Activated gamma-delta T cell treated with Interleukin-2 at 50 U/mL for 16 hours (primary cell): Measurements from ENCODE around the gene GPR37L1.
"Not testable (repeated sequence)": the region's sequence is repeated elsewhere in the genome, so short reads cannot be mapped to it uniquely, and the experiment has no call there.

Experiments used
- DNase-seq: peaks from one replicate; pipeline ENCODE4 v3.0.0-alpha.2; 2020

Gene GPR37L1

DNA sequence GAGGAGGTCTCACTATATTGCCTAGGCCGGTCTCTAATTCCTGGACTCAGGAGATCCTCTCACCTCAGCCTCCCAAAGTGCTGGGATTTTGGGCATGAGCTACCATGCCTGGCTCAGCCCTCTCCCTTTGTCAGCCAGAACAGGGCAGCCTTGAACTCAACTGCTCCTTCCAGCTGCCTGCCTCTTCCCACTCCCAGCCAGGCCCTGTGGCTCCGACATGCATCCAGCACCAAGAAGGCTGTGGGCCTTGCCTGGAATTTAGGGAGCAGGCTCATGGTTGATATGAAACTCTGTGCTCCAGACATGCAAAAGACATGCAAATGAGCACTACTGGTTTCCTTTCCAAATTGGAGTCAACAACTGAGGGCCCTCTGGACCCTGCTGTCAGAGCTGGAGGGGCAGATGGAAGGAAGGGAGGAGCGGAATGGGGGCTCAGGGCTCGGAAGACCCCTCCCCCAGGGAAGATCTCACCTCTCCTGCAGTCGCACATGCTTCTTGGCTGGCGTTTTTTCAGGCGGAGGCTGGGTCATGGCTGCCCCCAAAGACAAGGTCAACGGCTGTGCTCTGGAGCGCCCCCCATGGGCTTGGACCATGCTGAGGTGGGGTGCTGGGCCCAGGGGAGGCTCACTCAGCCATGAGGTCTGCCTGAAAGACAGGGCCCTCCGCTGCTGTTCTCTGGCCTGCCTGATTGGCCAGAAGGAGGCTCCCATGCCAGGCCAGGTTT is 36.3 kb downstream of the GPR37L1 start:
- DNase-seq = no peak

DNA sequence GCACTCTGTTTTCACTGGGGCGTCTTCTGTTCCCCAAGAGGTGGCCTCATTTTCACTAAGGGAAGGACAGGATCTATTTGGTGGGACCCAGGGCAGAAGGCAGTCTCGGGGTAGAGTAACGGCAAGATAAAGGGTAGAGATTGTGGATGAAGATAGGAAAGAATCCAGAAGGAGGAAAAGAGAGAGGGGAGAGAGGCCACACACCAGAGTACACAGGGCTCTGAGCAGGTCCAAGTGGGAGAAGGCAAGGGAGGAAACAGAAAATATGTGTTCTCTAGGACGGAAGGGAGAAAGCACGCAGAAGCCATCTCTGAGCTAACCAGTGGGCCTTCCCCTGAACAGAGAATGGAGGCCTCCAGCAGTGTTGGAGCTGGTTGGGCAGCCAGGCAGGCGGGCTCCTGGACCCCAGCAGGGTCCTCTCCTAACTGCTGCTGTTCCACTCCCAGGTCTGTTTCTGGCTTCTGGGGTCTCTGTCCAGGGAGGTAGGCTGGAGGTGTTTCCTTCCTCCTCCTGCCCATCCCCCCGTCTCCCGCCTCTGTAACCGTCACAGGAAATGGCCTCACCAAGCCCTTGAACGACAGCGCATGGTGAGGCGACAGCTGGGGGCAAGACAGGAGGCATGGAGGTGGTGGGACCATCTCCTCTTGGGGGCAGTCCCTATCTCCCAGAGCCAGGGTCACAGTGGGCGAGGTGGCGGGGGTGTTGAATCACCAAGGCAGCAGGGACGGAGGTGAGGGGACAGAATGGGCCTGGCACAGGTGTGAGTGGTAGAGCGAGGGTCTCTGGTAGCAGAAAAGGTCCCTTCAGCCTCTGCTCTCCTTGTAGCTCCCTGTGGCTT is 37.0 kb downstream of the GPR37L1 start:
- peak; percentile 55 for DNase-seq

DNA sequence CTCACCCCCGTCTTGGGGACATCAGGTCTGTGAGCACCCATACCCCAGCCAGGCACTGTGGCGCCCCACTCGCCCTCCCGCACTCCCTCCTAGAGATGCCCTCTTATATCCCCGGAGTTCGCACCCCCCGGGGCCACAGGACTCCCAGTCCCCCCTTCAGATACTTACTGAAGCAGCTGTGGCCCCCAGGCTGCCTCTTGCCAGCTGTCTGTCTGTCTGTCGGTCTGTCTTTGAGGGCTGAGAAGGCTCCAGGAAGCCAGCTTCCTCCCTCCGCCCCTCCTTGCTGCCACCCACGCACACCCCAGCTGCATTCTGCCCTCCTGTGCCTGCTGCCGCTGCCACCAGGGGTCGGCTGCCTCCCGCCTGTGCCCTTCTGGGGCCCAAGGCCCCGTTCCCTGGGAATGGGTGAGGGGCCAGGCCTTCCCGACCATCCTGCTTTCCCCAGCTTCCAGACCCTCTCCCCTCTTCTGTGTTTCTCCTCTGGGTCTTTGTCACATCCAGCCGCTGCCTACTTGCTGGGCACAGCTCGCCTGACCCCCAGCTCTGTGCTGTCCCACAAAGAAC is 37.7 kb downstream of the GPR37L1 start, which contains the start of gene PTPN7:
TSS of gene PTPN7 (minus strand) at position 226 of the 564 bp plus-strand sequence. CDS start 1,200 bp downstream, outside the sequence.
- peak; percentile 79 for DNase-seq

DNA sequence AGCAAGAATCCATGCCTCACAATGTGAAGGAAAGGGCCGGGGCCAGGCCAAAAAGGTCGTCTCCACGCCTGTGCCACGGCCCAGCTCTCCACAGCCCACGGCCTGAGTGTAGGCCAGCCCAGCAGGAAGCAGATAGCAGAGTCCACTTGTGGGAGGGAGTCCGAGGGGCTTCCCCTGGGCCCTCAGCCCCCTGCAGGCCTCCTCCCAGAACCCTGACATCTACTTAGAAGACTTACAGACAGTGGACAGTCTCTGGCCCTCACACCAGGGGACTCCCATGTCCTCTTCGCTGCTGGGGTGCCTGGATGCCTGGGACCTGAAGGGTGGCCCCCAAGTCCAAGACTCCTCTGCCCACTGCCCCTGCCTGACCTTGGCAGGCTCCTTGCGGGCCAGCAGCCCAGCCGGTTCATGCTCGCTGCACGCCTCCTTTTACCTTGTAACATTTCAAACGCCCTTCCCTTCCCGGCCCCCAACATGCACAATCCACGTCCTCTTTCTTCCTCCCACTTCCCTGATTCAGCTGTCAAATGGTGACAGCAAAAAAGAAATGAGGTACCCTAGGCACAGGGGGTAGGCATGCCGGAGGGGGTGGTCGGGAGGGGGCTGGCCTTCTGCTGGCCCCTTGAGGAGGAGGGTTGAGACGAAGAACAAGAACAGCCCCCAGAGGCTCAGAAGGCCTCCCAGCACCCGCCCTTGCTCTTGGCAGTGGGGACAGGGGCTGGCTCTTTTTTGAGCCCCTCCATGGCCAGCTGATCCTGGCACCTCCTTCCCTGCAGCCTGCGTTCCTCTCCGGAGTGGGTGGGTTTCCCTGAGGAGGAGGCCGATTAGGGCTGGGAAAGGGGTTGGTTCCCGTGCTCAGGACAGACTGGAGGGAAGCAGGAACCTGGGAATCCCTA is 38.7 kb downstream of the GPR37L1 start:
- no peak for DNase-seq

DNA sequence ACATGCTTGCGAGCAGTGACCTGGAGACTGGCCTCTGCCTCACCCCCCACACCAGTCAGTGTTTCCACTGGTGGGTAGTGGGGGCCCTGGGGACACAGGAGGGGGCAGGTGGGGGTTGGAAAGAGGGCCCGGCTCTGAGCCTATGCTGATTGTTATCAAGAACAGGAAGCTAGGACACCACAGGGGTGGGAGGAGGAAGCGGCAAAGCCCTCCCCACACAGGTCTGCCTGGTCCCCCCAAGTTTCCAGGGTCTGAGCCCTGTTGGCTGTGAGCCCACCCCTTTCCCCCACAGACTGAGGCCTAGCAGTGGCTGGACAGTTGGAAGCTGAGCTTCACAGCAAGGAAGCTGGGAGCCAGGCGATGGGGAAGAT is 39.3 kb downstream of the GPR37L1 start:
- peak; percentile 51 for DNase-seq

DNA sequence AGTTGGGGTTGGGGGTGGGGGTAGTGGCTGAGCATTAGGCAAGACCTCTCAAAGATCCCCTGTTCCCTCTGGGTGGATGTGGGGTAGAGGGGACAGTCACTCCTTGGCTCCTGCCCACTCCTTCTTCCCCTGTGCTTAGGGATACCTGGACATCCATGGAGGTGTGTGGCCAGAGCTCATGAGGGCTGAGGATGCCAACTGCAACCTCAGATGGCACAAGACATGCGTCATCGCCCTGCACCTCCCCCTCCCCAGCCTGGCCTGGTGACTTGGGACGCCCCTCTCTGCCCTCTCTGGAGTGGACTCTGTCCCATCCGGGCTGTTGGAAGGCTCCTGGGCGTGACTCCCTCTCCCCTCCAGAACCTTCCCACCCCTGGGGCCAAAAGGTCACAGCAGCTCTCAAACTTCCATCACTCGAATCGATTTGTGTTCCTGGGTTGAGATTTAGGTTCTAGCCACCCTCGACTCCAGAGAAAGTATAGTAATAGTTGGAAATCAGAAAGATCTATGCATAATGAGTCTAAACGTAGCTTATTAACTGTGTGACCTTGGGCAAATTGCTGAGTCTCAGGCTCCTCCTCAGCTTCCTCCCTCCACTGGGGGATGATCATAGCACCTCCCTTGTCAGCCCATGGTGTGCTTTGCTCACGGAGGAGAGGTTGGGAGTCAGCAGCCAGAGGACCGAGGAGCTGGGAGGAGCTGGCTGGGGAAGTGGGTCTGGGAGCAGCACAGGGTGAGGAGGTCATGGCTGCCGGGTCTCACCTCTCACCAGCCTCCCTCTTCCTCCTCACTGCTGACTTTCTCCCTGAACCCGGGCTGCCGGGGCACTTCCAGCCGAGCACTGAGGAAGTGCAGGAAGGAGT is 39.9 kb downstream of the GPR37L1 start:
- DNase-seq = no peak

DNA sequence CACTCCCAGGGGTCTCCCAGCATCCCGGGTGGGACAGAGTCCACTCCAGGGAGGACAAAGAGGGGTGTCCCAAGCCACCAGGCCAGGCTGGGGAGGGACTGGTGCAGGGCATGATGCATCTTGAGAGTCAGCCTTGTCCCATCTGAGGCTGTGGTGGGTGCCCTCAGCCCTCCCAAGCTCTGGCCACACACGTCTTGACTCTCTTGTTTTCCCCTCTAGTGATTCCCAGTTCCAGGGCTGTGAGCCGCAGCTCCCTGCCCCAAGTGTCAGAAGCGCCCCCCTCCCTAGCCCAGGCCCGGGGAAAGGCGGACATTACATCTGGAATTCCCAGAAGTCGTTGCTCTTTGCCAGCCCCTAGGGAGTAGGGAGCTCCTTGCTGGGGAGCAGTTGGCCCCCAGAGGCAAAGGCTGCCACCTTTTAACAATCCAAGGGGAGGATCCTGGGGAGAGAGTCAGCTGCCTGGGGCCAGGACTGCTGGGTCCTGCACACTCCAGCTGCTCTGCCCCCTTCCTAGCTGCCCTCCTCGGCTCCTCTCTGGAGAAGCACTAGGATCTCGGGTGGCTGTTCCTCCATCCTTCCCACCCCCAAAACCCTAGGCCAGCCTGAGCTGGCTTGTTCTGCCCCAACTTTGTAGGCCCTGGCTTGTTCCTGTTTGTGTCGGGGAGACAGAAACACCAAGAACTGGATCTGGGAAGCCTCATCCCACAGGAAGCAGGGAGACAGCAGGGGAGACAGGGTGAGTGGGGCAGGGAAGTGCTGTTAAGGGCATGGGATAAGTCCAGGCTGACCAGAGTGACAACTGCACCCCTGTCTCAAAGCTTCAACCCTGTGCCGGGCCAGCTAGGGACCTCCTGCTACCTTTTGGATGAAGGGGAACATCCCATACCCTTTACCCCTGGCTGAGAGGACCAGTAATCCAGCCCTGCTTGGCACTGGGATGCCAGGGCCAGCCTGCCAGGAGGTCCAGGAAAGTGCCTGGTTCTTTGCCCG is 40.9 kb downstream of the GPR37L1 start:
- no peak for DNase-seq

DNA sequence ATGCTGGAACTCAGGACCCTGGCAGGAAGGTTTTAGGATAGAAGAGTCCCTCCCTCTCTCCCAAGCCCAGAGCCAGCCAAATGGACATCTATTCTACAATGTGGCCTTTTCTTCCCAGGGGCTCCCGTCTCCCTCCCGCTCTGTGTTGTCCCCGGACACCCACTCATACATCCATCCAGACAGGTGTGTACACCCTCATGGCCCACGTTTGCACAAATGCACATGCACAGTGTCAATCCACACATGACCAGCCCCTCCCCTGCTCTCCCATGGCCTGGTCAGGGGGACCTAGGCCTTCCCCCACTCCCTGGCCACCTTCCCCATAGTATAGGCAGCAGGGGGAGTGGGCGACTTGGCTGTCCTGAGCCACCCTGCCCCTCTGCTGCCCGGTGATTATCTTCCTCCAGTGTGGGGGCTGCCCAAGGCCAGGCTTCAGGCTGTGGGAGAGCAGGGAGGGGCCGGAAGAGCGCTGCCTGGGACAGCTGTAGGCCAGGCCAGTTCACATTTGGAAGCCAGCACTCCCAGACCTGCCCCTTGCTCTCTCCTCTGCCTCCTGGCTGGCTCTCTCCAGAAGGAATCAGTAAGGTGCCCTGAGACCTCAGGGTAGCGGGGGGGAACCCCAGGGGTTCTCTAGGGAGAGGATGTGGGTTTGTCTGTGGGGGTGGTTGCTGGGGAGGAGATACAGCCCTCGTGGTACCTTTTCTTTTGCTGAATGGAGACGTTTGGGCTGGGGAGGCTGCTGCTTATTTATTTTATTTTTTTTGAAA is 41.7 kb downstream of the GPR37L1 start:
- DNase-seq = peak; percentile 76

DNA sequence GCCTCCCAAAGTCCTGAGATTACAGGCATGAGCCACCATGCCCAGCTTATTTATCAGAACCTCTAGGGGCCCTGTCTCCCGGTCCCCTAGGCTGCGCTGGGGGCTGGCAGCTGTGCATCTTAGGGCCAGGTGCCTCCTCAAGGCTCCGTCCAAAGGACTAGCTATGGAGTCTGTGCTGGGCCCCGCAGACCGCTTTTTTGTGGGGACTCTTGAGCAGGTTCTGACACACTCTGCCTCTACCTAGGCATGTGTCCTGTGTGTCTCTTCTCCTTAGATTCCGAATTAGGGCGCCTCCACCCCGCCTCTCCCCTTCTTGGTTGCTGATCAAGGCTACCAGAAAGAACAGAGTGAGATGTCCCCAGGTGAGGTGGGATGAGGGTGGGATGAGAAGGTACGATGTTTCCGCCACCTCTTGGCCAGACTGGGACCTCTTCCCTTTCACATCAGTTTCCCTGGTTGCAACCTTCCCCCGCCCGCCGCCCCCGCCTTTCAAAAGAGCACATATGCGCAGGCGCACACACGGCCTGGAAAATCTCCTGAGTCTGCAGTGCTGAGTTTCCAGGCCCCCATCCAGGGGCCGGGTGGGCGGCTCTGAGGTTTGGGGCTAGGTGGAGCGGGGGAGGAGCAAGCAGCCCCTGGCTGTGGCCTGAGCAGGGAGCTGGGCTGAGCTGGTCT is 42.7 kb downstream of the GPR37L1 start:
- DNase-seq = no peak

DNA sequence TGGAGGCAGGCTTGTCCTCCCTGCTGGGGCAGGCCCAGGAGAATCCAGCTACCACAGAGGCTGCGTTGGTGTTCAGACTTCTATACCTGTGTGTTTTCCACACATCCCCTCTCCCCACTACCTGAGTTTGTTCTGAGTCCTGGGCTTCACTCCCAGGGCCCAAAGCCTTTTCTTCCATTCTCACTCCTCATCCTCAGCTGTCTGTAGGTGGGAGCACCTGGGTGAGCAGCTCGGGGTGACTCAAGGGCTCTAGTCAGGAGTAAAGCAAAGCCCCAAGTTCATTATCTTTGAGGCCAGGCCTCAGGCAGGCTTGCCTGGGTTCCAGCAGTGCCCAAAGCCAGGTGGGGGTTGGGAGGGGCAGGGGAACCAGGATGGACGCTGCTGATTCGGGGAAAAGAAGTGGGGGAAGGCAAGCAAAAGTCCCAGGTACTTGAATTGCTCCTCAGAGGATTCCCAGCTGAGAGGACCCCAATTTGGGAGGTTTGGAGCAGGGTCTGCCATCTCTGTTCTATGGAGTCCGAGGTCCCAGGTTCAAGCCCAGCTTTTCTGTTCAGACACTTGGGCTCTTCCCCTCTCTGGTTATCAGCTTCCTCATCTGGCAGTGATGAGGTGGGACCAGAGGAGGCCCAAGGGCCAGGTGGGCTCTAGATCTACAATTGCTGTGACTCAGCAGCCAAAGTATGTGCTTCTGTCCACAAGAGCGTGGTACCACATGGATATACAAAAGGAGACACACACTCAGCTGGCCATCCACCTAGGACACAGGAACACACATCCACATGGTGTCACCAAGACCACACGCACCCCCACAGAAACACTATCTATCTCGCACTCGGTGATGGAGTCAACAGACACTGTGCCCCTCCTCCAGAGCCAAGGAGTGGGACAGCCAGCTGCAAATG is 43.5 kb downstream of the GPR37L1 start:
- no peak for DNase-seq

DNA sequence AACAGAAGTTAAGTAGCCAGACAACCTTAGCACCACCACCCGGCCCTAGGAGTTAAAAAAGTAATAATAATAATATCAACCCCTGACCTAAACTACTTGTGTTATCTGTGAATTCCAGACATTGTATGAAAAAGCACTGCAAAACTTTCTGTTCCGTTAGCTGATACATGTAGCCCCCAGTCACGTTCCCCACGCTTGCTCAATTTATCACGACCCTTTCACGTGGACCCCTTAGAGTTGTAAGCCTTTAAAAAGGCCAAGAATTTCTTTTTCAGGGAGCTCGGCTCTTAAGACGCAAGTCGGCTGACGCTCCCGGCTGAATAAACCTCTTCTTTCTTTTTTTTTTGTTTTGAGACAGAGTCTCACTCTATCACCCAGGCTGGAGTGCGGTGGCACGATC is 44.3 kb downstream of the GPR37L1 start:
- DNase-seq = not testable (repeated sequence)

DNA sequence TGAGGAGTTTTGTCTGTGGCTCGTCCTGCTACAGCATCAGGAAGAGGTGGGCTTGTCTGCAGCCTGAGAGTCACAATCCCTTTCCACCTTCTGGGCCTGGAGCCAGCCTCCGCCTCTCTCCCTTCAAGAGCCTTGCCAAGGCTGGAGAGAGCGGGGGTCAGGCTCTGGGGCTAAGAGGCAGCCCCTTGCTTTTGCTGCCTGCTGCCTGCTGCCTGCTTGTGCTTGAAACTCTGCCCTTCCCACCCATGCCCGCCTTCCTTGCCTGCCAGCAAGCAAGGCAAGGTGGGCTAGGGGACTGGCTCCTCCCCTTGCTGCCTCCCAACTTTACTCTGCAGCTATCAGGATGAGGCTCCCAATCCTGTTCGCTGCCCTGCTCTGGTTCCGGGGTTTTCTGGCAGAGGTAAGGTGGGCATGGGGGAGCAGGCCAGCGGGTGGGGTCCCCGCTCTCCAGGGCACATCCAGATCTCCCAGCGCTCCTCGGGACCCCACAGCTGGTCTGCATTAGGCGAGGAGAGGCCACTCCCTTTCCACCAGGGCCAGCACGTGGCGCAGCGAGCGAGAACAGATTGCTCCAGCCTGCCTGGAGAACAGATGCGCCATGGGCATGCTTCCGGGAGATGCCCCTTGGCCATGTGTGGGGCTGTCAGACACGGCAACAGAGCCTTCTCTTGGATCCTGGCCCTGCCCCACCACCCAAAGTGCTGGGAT is 45.1 kb downstream of the GPR37L1 start:
- no peak for DNase-seq

DNA sequence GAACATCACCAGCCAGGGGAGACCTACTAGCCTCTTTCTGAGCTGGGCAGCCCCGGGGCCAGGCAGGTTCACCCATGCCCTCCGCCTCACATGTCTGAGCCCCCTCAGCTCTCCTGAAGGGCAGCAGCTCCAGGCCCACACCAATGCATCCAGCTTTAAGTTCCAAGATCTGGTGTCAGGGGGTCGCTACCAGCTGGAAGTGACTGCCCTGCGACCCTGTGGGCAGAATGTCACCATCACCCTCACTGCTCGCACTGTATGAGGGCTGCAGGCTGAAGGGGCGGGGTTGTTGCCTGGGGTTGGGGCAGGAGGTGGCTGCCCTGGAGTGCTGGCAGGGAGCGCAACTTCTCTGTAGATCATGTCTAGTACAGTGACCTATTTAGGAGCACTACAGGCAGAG is 46.1 kb downstream of the GPR37L1 start:
- DNase-seq = no peak

DNA sequence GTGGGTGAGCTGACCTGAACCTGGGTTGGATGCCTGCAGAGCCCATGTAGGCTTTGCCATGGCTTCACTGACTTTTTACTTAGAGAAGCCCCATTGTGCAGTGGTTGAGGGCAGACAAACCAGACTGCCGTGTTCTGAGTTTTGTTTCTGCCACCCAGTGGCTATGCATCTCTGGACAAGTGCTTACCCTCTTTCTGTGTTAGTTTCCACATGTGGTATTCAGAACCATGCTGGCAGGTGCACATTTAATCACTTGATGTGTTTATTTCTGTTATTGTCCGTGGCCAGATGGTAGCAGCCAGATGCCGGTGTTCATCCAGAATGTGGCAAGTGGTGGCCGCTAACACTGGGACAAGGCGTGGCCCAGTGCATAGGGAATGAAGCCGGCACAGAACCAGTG is 48.0 kb downstream of the GPR37L1 start:
- DNase-seq = no peak

DNA sequence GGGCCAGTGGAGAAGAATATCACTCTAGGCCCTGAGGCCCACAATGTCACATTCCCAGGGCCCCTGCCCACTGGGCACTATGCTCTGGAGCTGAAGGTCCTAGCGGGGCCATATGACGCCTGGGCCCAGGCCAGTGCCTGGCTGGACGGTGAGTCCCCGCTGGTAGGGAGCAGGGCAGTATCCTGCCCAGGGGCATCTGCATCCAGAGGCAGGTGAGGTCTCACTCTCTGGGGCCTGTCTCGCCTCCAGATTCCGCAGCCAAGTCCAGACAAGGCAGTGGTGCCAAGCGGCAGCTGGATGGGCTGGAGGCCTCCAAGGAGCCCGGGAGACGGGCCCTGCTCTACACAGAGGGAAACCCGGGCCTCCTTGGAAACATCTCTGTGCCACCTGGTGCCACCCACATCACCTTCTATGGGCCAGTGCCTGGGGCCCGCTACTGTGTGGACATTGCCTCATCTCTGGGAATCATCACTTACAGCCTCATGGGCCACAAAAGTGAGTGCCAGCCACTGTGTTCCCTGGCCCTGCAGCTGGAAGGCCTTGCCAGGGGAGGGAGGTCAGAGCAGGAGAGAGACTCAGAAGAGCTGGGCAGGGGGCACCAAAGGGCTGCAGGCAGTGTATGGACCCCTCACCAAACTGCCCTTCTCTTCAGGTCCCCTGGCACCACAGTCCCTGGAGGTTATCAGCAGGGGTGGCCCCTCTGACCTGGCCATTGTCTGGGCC is 48.7 kb downstream of the GPR37L1 start:
- DNase-seq = no peak

DNA sequence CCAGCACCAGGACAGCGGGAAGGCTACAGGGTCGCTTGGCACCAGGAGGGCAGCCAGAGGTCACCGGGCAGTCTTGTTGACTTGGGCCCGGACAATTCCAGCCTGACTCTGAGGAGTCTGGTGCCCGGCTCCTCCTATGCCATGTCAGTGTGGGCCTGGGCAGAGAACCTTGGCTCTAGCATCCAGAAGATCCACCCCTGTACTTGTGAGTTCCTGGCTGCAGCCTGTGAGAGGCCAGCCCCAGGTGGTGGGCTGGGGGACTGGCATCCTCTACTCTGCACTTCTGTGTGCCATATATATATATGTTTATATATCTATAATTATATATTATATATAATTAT is 49.3 kb downstream of the GPR37L1 start:
- no peak for DNase-seq

DNA sequence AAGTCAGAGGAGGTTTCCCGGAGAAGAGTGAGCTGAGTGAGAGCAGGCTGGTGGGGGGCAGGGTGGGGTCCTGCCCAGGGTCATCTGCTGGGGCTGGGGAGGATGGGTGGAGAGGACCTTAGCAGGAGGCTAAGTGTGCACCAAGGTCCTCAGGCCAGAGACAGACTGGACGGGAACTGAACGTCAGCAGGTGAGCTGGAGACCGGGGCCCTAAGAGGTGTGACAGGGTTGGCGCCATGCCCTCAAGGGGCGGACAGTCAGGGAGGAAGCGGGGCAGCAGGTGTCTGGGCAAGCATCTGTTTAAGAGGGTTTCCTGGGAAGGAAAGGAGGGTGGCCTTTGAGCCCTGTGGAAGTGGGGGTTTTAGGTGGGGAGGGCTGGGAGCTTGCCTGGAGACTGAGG is 51.3 kb downstream of the GPR37L1 start:
- no peak for DNase-seq
